ENCODE results near the gene CCDC138. TPM values are rescaled to one million over a fixed set of nuclear protein-coding genes. Genes with fewer than 3 reads are reported as not detected.
"Not testable (repeated sequence)": the region's sequence is repeated elsewhere in the genome, so short reads cannot be mapped to it uniquely, and the experiment has no call there.

Gene CCDC138
- total RNA-seq (2014; rRNA removed; shearing (Covaris generic)) = 10.4 and 14.8 TPM in 2 replicates
- polyA plus RNA-seq (2015; cell fraction: cytosol; rRNA removed) = 5.2 and 6.4 TPM in 2 replicates
- polyA plus RNA-seq (2015; cell fraction: nucleus; rRNA removed) = 8.3 and 10.8 TPM in 2 replicates

- DNase-seq (ENCODE audit: low read depth) = peak; percentile 88
Observed at GRCh38 chr2:108786354-108787215, at the start of gene CCDC138. Gene CCDC138, plus strand, starts transcription at chr2:108786771. Its CDS starts 52 bp downstream, at chr2:108786823.

GRCh38 chr2:108757973-108758372, 28.6 kb upstream of the CCDC138 start:
- DNase-seq (ENCODE audit: low read depth) = not testable (repeated sequence)

GRCh38 chr2:108762618-108763017, 24.0 kb upstream of the CCDC138 start:
- not testable (repeated sequence) for DNase-seq (ENCODE audit: low read depth)

- not testable (repeated sequence) for DNase-seq (ENCODE audit: low read depth)
Observed at GRCh38 chr2:108766671-108767070, 19.9 kb upstream of the CCDC138 start.

- DNase-seq (ENCODE audit: low read depth) = not testable (repeated sequence)
Observed at GRCh38 chr2:108767859-108768258, 18.7 kb upstream of the CCDC138 start.

GRCh38 chr2:108776475-108776874, 10.1 kb upstream of the CCDC138 start:
- no peak for DNase-seq (ENCODE audit: low read depth)

GRCh38 chr2:108778857-108779256, 7.7 kb upstream of the CCDC138 start:
- no peak for DNase-seq (ENCODE audit: low read depth)

GRCh38 chr2:108786008-108786353, 590 bp upstream of the CCDC138 start:
- DNase-seq (ENCODE audit: low read depth) = no peak

- DNase-seq (ENCODE audit: low read depth) = no peak
Observed at GRCh38 chr2:108787216-108787541, 608 bp downstream of the CCDC138 start.

- DNase-seq (ENCODE audit: low read depth) = no peak
Observed at GRCh38 chr2:108803045-108803736, 16.6 kb downstream of the CCDC138 start.

- DNase-seq (ENCODE audit: low read depth) = no peak
Observed at GRCh38 chr2:108805032-108805431, 18.5 kb downstream of the CCDC138 start.

- no peak for DNase-seq (ENCODE audit: low read depth)
Observed at GRCh38 chr2:108805782-108806181, 19.2 kb downstream of the CCDC138 start.

GRCh38 chr2:108806371-108807113, 20.0 kb downstream of the CCDC138 start:
- DNase-seq (ENCODE audit: low read depth) = no peak

- DNase-seq (ENCODE audit: low read depth) = no peak
Observed at GRCh38 chr2:108809936-108810335, 23.4 kb downstream of the CCDC138 start.

GRCh38 chr2:108810993-108811957, 24.7 kb downstream of the CCDC138 start:
- DNase-seq (ENCODE audit: low read depth) = no peak

- no peak for DNase-seq (ENCODE audit: low read depth)
Observed at GRCh38 chr2:108813732-108814131, 27.2 kb downstream of the CCDC138 start.

GRCh38 chr2:108820482-108820881, 33.9 kb downstream of the CCDC138 start:
- DNase-seq (ENCODE audit: low read depth) = no peak

- no peak for DNase-seq (ENCODE audit: low read depth)
Observed at GRCh38 chr2:108823286-108823685, 36.7 kb downstream of the CCDC138 start.

GRCh38 chr2:108824316-108825070, 37.9 kb downstream of the CCDC138 start:
- DNase-seq (ENCODE audit: low read depth) = no peak

- DNase-seq (ENCODE audit: low read depth) = no peak
Observed at GRCh38 chr2:108825254-108825653, 38.7 kb downstream of the CCDC138 start.
